ENCODE measurements around the gene CBLN2. TPM values are rescaled to one million over a fixed set of nuclear protein-coding genes. Genes with fewer than 3 reads are reported as not detected.
A peak's percentile ranks its signal among the peaks of the same experiment; 100 is the strongest.

CBLN2 gene
- total RNA-seq (0.24 TPM), polyA plus RNA-seq (0.25 TPM)
- long read RNA-seq, donor 1: 0 reads
- long read RNA-seq, donor 2: 0 reads
- long read RNA-seq, donor 3: 0 reads
- long read RNA-seq, donor 4: 0 reads
- long read RNA-seq, donor 5, partial matches to known transcripts: 0 of 2 reads
- long read RNA-seq, donor 5, other reads (novel, unspliced or antisense): 0 of 2 reads
- long read RNA-seq, donor 6: 0 reads
- long read RNA-seq, donor 7: 0 reads
- long read RNA-seq, donor 8: 0 reads
- long read RNA-seq, donor 9: 0 reads
- long read RNA-seq, donor 10: 0 reads

DNA sequence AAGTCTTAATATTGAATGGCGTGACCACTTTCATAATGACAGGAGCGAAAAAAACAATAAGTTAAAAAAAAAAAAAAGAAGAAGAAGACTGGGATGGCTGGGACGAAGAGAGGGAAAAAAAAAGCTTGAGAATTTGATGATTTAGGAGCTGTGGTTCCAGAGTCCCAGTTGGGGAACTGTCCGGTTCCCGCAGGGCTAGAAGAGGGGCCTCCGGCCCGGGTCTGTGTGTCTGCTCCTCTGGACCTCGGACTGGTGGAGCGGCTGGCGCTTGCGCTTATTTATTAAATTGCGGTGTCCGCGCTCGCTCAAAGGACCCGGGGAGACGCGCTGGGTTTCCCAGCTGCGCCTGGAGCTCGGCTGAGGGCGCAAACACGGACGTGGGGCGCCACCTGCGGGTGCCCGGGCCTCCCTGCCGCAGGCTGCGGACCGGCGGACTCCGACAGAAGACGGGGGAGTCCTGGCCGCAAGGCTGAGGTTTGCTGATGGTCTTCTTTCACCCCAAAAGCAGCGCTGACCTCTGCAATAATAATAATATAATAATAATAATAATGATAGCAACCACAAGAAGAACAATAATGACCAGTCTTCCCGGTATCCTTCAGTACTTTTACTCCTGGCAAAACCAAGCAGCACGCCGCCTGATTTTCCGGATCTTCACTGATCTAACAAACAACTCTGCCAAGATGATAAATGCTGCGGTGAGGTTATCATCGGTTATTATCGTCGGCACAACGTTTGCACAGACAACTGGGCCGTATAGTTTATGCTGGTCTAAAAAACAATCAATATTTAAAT is at the start of gene CBLN2:
TSS of gene CBLN2 (minus strand) at position 251 of the 795 bp plus-strand sequence. CDS start 2,182 bp downstream, outside the sequence.
- Histone ChIP-seq H3K27ac (ENCODE audit: low read depth in 1 of 2, low read length in 1 of 2) (no peak within 1 kb of the TSS), H3K27me3 (ENCODE audit: control insufficient read depth in 2 of 2, insufficient read depth in 1 of 2, low read length in 1 of 2) (peaks cover 40 to 56% of the 10 kb centered on the region in 2 donors), H3K4me1 (ENCODE audit: control insufficient read depth in 2 of 2, insufficient read depth in 2 of 2, low read length in 2 of 2) (no peaks in the 10 kb centered on the region), H3K9me3 (ENCODE audit: control insufficient read depth in 2 of 2, insufficient read depth in 1 of 2, low read length in 1 of 2) (no peaks in the 10 kb centered on the region), H3K4me3 (ENCODE audit: low read length in 2 of 2) (no peak within 1 kb of the TSS), H3K36me3 (ENCODE audit: control insufficient read depth in 2 of 2, insufficient read depth in 2 of 2, low read length in 1 of 2) (no peaks in the 10 kb centered on the region)
- DNase-seq (ENCODE audit: low read depth in 6 of 9, low spot score in 9 of 9): peak in 4 of 9 donors; percentile 4 to 23 (median 18)
- 7% methylated on average over 44 of the region's 44 CpGs for WGBS

DNA sequence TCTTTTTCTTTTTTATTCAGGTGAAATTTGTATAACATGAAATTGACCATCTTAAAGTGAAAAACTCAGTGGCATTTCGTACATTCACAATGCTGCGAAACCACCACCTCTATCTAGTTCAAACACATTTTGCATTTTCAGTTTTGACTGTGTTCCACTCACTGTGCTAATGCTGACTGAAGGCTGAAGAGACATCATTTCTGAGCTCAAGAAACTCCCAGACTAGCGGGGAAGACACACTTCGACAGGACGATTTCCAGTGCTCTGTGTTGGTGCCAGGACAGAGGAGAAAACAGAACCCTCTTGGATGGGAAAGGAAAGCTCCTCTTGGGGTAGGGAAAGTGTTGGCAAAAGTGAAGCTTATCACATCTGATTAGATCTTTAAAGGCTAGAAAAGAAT is 44.2 kb upstream of the CBLN2 start:
- no peaks in the 10 kb centered on the region for H3K4me1 ChIP-seq (ENCODE audit: control insufficient read depth in 2 of 2, insufficient read depth in 2 of 2, low read length in 2 of 2)
- H3K4me3 ChIP-seq (ENCODE audit: low read length in 2 of 2): no peak overlapping the region
- H3K36me3 ChIP-seq (ENCODE audit: control insufficient read depth in 2 of 2, insufficient read depth in 2 of 2, low read length in 1 of 2): no peaks in the 10 kb centered on the region
- DNase-seq (ENCODE audit: low read depth in 6 of 9, low spot score in 9 of 9): no peak
- H3K9me3 ChIP-seq (ENCODE audit: control insufficient read depth in 2 of 2, insufficient read depth in 1 of 2, low read length in 1 of 2): peaks cover 0 to 7% of the 10 kb centered on the region in 2 donors
- H3K27me3 ChIP-seq (ENCODE audit: control insufficient read depth in 2 of 2, insufficient read depth in 1 of 2, low read length in 1 of 2): no peaks in the 10 kb centered on the region
- no peak overlapping the region for H3K27ac ChIP-seq (ENCODE audit: low read depth in 1 of 2, low read length in 1 of 2)
- WGBS: 92% methylated on average over 5 of the region's 5 CpGs

DNA sequence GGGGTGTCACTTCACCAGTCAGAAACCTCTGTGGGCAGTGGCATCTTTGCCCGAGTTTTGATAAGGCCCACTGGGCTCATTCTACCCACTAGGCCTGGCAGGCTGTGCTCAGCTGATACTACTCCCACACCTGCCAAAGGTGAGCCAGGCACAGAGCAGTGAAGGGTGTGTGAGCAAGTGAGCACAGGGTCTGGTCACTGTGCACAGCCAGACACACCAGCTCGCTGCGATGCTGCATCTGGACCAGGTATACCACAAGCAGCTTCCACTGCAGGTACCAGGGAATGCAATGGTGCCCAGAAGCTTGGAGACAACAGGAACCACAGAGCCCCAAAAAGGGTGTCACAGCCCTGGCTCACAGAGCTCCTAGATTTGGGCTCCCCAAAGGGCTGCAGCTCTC is 40.6 kb upstream of the CBLN2 start:
- no peaks in the 10 kb centered on the region for H3K27me3 ChIP-seq (ENCODE audit: control insufficient read depth in 2 of 2, insufficient read depth in 1 of 2, low read length in 1 of 2)
- 92% methylated on average over 3 of the region's 3 CpGs for WGBS
- H3K4me3 ChIP-seq (ENCODE audit: low read length in 2 of 2): no peak overlapping the region

DNA sequence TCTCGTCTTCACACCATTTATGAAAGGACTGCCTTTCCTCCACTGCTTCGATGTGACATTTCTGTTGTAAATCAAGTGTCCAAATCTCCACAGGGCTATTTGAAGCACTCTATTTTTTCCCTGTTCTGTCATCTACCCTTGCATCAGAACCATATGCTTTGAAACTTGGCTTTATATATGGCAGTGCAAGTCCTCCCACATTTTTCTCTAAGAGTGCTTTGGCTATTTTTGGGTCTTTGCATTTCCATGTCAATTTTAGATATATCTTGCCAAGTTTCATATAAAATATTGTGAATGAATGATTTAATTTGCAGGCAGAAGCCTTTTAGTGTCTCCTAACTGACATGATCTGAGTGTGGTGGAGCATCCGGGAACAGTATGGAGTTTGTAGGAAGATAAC is 37.8 kb upstream of the CBLN2 start:
- no peak for DNase-seq (ENCODE audit: low read depth in 6 of 9, low spot score in 9 of 9)
- Histone ChIP-seq H3K4me3 (ENCODE audit: low read length in 2 of 2) (no peak overlapping the region), H3K27ac (ENCODE audit: low read depth in 1 of 2, low read length in 1 of 2) (no peak overlapping the region), H3K9me3 (ENCODE audit: control insufficient read depth in 2 of 2, insufficient read depth in 1 of 2, low read length in 1 of 2) (peaks cover 0 to 7% of the 10 kb centered on the region in 2 donors), H3K27me3 (ENCODE audit: control insufficient read depth in 2 of 2, insufficient read depth in 1 of 2, low read length in 1 of 2) (no peaks in the 10 kb centered on the region), H3K4me1 (ENCODE audit: control insufficient read depth in 2 of 2, insufficient read depth in 2 of 2, low read length in 2 of 2) (no peaks in the 10 kb centered on the region), H3K36me3 (ENCODE audit: control insufficient read depth in 2 of 2, insufficient read depth in 2 of 2, low read length in 1 of 2) (no peaks in the 10 kb centered on the region)
- 90% methylated on average over 3 of the region's 3 CpGs for WGBS

More for the DNA sequence above, 40.6 kb upstream of the CBLN2 start:
- no peaks in the 10 kb centered on the region for H3K36me3 ChIP-seq (ENCODE audit: control insufficient read depth in 2 of 2, insufficient read depth in 2 of 2, low read length in 1 of 2)
- no peak for DNase-seq (ENCODE audit: low read depth in 6 of 9, low spot score in 9 of 9)
- H3K4me1 ChIP-seq (ENCODE audit: control insufficient read depth in 2 of 2, insufficient read depth in 2 of 2, low read length in 2 of 2): no peaks in the 10 kb centered on the region
- H3K27ac ChIP-seq (ENCODE audit: low read depth in 1 of 2, low read length in 1 of 2): no peak overlapping the region
- H3K9me3 ChIP-seq (ENCODE audit: control insufficient read depth in 2 of 2, insufficient read depth in 1 of 2, low read length in 1 of 2): peaks cover 0 to 7% of the 10 kb centered on the region in 2 donors

DNA sequence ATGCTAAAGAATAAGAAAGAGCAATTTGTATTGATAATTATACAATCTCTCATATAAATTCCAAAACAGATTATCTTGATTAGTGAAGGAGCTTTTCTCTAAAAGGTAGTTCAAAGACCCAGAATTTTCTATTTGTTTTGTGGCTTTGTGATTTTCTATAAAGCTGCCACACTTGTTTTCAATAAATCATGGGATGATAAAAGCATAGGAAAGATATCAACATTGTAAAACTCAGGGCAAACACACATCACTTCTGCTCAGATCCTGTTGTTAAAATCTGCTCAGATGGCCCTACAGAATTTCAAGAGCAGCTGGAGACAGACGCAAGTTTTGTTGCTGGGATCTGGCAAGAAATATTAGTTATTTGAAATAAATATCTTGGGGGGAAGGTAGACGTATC is 28.8 kb upstream of the CBLN2 start:
- no peak for DNase-seq (ENCODE audit: low read depth in 6 of 9, low spot score in 9 of 9)
- Histone ChIP-seq H3K27ac (ENCODE audit: low read depth in 1 of 2, low read length in 1 of 2) (no peak overlapping the region), H3K9me3 (ENCODE audit: control insufficient read depth in 2 of 2, insufficient read depth in 1 of 2, low read length in 1 of 2) (no peaks in the 10 kb centered on the region), H3K27me3 (ENCODE audit: control insufficient read depth in 2 of 2, insufficient read depth in 1 of 2, low read length in 1 of 2) (no peaks in the 10 kb centered on the region), H3K36me3 (ENCODE audit: control insufficient read depth in 2 of 2, insufficient read depth in 2 of 2, low read length in 1 of 2) (no peaks in the 10 kb centered on the region), H3K4me1 (ENCODE audit: control insufficient read depth in 2 of 2, insufficient read depth in 2 of 2, low read length in 2 of 2) (no peaks in the 10 kb centered on the region), H3K4me3 (ENCODE audit: low read length in 2 of 2) (no peak overlapping the region)
- 88% methylated on average over 2 of the region's 2 CpGs for WGBS

DNA sequence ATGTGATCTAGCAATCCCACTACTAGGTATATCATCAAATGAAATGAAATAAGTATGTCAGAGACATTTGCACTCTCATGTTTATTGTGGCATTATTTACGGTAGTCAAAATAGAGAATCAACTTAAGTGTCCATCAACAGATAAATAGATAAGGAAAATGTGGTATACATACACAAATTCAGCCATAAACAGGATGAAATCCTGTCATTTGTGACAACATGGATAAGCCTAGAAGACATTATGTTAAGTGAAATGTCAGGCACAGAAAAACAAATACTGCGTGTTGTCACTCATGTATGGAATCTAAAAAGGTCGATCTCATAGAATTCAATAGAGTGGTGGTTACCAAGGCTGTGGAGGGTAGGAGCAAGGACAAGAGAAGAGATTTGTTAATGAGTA is 22.1 kb upstream of the CBLN2 start:
- Histone ChIP-seq H3K27ac (ENCODE audit: low read depth in 1 of 2, low read length in 1 of 2) (no peak overlapping the region), H3K4me1 (ENCODE audit: control insufficient read depth in 2 of 2, insufficient read depth in 2 of 2, low read length in 2 of 2) (no peaks in the 10 kb centered on the region), H3K4me3 (ENCODE audit: low read length in 2 of 2) (no peak overlapping the region), H3K9me3 (ENCODE audit: control insufficient read depth in 2 of 2, insufficient read depth in 1 of 2, low read length in 1 of 2) (no peaks in the 10 kb centered on the region), H3K27me3 (ENCODE audit: control insufficient read depth in 2 of 2, insufficient read depth in 1 of 2, low read length in 1 of 2) (no peaks in the 10 kb centered on the region), H3K36me3 (ENCODE audit: control insufficient read depth in 2 of 2, insufficient read depth in 2 of 2, low read length in 1 of 2) (no peaks in the 10 kb centered on the region)
- WGBS: 97% methylated on average over 3 of the region's 3 CpGs
- no peak for DNase-seq (ENCODE audit: low read depth in 6 of 9, low spot score in 9 of 9)

DNA sequence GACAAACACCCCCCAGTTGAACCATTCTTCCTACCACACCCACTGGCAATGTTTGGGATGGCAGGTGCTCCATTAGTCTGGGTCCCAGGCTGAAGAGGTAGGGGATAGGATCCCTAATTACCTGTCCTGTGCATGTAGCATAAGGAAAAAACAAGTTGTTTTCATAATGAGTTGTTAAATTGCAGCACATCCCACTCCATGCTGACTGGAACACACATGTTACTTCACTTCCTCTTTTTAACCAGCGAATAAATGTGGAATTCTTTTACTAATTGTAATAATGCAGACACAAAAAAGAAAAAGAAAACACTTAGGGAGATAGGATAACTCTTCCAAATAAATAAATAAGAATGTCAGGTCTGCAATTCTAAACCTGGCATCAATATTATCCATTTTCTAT is 11.8 kb upstream of the CBLN2 start:
- no peak overlapping the region for H3K27ac ChIP-seq (ENCODE audit: low read depth in 1 of 2, low read length in 1 of 2)
- no peaks in the 10 kb centered on the region for H3K9me3 ChIP-seq (ENCODE audit: control insufficient read depth in 2 of 2, insufficient read depth in 1 of 2, low read length in 1 of 2)
- WGBS: 9% methylated on average over 1 of the region's 1 CpG
- DNase-seq (ENCODE audit: low read depth in 6 of 9, low spot score in 9 of 9): no peak
- no peaks in the 10 kb centered on the region for H3K36me3 ChIP-seq (ENCODE audit: control insufficient read depth in 2 of 2, insufficient read depth in 2 of 2, low read length in 1 of 2)
- H3K27me3 ChIP-seq (ENCODE audit: control insufficient read depth in 2 of 2, insufficient read depth in 1 of 2, low read length in 1 of 2): no peaks in the 10 kb centered on the region
- H3K4me1 ChIP-seq (ENCODE audit: control insufficient read depth in 2 of 2, insufficient read depth in 2 of 2, low read length in 2 of 2): no peaks in the 10 kb centered on the region
- no peak overlapping the region for H3K4me3 ChIP-seq (ENCODE audit: low read length in 2 of 2)

DNA sequence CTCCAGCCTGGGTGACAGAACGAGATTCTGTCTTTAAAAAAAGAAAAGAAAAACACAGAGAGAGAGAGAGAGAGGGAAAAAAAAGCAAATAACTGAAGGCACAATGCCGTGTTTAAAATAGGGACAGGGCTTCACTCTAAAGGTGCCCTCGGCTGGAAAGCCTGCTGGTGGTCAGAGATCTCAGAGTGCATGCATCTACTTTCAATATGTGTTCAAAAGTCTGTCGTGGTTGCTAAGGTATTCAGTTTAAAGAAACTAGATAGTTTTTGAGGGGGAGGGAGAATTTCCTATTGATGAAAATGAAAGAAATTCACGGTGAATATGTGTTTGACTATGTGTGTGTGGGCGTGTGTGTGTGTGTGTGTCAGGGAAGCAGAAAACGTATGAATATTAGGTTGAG is 11.0 kb upstream of the CBLN2 start:
- no peaks in the 10 kb centered on the region for H3K36me3 ChIP-seq (ENCODE audit: control insufficient read depth in 2 of 2, insufficient read depth in 2 of 2, low read length in 1 of 2)
- no peaks in the 10 kb centered on the region for H3K9me3 ChIP-seq (ENCODE audit: control insufficient read depth in 2 of 2, insufficient read depth in 1 of 2, low read length in 1 of 2)
- no peaks in the 10 kb centered on the region for H3K27me3 ChIP-seq (ENCODE audit: control insufficient read depth in 2 of 2, insufficient read depth in 1 of 2, low read length in 1 of 2)
- DNase-seq (ENCODE audit: low read depth in 6 of 9, low spot score in 9 of 9): no peak
- no peaks in the 10 kb centered on the region for H3K4me1 ChIP-seq (ENCODE audit: control insufficient read depth in 2 of 2, insufficient read depth in 2 of 2, low read length in 2 of 2)
- no peak overlapping the region for H3K27ac ChIP-seq (ENCODE audit: low read depth in 1 of 2, low read length in 1 of 2)
- H3K4me3 ChIP-seq (ENCODE audit: low read length in 2 of 2): no peak overlapping the region
- WGBS: 83% methylated on average over 7 of the region's 7 CpGs

DNA sequence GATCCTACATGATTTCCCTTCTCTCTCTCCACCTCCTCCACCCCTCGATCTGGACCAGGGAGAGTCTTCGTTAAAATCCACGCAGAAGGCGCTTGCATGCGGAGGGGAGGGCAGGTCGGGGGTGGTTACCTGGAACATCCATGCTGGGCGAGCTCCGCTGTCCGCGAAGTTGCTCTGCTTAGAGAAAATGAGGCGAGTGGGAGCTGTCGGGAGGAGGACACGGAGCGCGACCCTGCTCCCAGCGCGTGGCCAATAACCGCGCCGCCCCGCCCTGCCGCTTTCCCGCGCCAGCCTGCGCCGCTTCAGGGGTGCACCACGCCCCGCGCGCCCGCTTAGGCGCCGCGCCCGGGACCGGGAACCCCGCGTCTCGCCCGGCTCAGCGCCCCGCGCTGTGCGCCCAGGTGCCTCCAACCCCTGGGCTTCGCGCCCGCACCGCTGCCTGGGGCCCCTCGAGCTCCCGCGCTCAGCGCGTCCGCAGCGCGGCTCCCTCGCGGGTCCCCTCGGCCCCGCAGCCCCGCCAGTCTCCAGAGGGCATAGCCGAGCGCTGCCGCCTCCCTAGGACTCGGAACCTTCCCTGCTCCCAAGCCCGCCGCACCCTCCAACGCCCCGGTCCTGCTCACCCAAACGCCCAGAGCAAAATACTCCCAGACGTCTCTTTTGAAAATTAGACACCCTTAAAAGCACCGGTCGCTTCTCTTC is 636 bp downstream of the CBLN2 start:
- WGBS: 2% methylated on average over 73 of the region's 73 CpGs
- Histone ChIP-seq H3K9me3 (ENCODE audit: control insufficient read depth in 2 of 2, insufficient read depth in 1 of 2, low read length in 1 of 2) (no peaks in the 10 kb centered on the region), H3K36me3 (ENCODE audit: control insufficient read depth in 2 of 2, insufficient read depth in 2 of 2, low read length in 1 of 2) (no peaks in the 10 kb centered on the region), H3K27me3 (ENCODE audit: control insufficient read depth in 2 of 2, insufficient read depth in 1 of 2, low read length in 1 of 2) (peaks cover 40 to 58% of the 10 kb centered on the region in 2 donors), H3K4me1 (ENCODE audit: control insufficient read depth in 2 of 2, insufficient read depth in 2 of 2, low read length in 2 of 2) (no peaks in the 10 kb centered on the region), H3K4me3 (ENCODE audit: low read length in 2 of 2) (no peak overlapping the region), H3K27ac (ENCODE audit: low read depth in 1 of 2, low read length in 1 of 2) (no peak overlapping the region)
- DNase-seq (ENCODE audit: low read depth in 6 of 9, low spot score in 9 of 9): no peak
